ENCODE measurements around the gene MYEOV. TPM values are rescaled to one million over a fixed set of nuclear protein-coding genes. Genes with fewer than 3 reads are reported as not detected.

Gene MYEOV
- total RNA-seq, 4 donors from 2014 or later, result 0.35 to 1.4 TPM; not detected in 2

- H3K27ac ChIP-seq, result no peak overlapping the region
- H3K4me1 ChIP-seq, result no peaks in the 10 kb centered on the region
- H3K9me3 ChIP-seq, result no peaks in the 10 kb centered on the region
- H3K27me3 ChIP-seq, result no peaks in the 10 kb centered on the region
- DNase-seq, result no peak
- TF ChIP-seq POLR2A (IDR thresholded peaks at IDR 0.05) (no peak), CTCF (IDR thresholded peaks at IDR 0.05) (no peak)
- intact Hi-C loops (cut with DNase I; ENCODE audit: low total_unique reads), result no loop called here
- H3K36me3 ChIP-seq, result no peaks in the 10 kb centered on the region
- no peak overlapping the region for H3K4me3 ChIP-seq
Observed at GRCh38 chr11:69285766-69286165, 8.2 kb upstream of the MYEOV start.

- no peak for TF ChIP-seq POLR2A (IDR thresholded peaks at IDR 0.05)
- no peak for TF ChIP-seq CTCF (IDR thresholded peaks at IDR 0.05)
- Histone ChIP-seq H3K4me3 (no peak overlapping the region), H3K9me3 (no peaks in the 10 kb centered on the region), H3K27ac (no peak overlapping the region), H3K36me3 (no peaks in the 10 kb centered on the region), H3K4me1 (no peaks in the 10 kb centered on the region), H3K27me3 (no peaks in the 10 kb centered on the region)
- DNase-seq, result no peak
- intact Hi-C loops (cut with DNase I; ENCODE audit: low total_unique reads), result no loop called here
Observed at GRCh38 chr11:69286374-69287371, 7.3 kb upstream of the MYEOV start.

GRCh38 chr11:69287968-69288882 is 5.7 kb upstream of the MYEOV start:
- TF ChIP-seq CTCF (IDR thresholded peaks at IDR 0.05) (no peak), POLR2A (IDR thresholded peaks at IDR 0.05) (no peak)
- Histone ChIP-seq H3K9me3 (no peaks in the 10 kb centered on the region), H3K27me3 (no peaks in the 10 kb centered on the region), H3K4me3 (no peak overlapping the region), H3K4me1 (no peaks in the 10 kb centered on the region), H3K36me3 (no peaks in the 10 kb centered on the region), H3K27ac (no peak overlapping the region)
- intact Hi-C loops (cut with DNase I; ENCODE audit: low total_unique reads), result no loop called here
- DNase-seq, result no peak

- TF ChIP-seq CTCF (IDR thresholded peaks at IDR 0.05), result no peak
- TF ChIP-seq POLR2A (IDR thresholded peaks at IDR 0.05), result no peak
- H3K27ac ChIP-seq, result no peak overlapping the region
- H3K27me3 ChIP-seq, result no peaks in the 10 kb centered on the region
- no peaks in the 10 kb centered on the region for H3K4me1 ChIP-seq
- H3K9me3 ChIP-seq, result no peaks in the 10 kb centered on the region
- no peak overlapping the region for H3K4me3 ChIP-seq
- no peak for DNase-seq
- no peaks in the 10 kb centered on the region for H3K36me3 ChIP-seq
- intact Hi-C loops (cut with DNase I; ENCODE audit: low total_unique reads), result no loop called here
Observed at GRCh38 chr11:69288883-69289242, 5.1 kb upstream of the MYEOV start.

Data from uterus (tissue), 4 donors.